ENCODE results near the gene MBD5.

DNA sequence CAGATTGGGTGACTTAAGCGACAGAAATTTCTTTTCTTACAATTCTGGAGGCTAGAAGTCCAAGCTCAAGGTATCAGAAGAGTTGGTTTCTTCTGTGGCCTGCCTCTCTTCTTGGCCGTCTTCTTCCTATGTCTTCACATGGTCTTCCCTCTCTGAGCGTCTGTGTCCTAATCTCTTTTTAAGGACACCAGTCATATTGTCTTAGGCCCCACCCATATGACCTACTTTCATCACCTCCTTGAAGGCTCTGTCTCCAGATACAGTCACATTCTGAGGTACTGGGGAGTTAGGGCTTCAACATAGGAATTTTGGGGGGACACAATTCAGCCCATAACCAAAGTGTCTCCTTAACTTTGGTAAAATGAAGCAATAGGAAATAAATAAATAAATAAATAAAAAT lies 512.8 kb downstream of the MBD5 start:
- TF ChIP-seq EGR1 (IDR thresholded peaks at IDR 0.05) (no peak), TCF12 (IDR thresholded peaks at IDR 0.05; ENCODE audit: low read depth) (no peak), RAD21 (IDR thresholded peaks at IDR 0.05; ENCODE audit: low read depth) (no peak), MAX (IDR thresholded peaks at IDR 0.05) (no peak), REST (IDR thresholded peaks at IDR 0.05; ENCODE audit: low read depth) (no peak), CEBPB (IDR thresholded peaks at IDR 0.05) (no peak), YY1 (IDR thresholded peaks at IDR 0.05; ENCODE audit: low read depth) (no peak), EP300 (IDR thresholded peaks at IDR 0.05; ENCODE audit: borderline replicate concordance) (no peak)
- TF ChIP-seq, protein P1, sequence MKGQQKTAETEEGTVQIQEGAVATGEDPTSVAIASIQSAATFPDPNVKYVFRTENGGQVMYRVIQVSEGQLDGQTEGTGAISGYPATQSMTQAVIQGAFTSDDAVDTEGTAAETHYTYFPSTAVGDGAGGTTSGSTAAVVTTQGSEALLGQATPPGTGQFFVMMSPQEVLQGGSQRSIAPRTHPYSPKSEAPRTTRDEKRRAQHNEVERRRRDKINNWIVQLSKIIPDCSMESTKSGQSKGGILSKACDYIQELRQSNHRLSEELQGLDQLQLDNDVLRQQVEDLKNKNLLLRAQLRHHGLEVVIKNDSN (IDR thresholded peaks at IDR 0.05): no peak
